Measurements from ENCODE around the gene IGHMBP2.

DNA sequence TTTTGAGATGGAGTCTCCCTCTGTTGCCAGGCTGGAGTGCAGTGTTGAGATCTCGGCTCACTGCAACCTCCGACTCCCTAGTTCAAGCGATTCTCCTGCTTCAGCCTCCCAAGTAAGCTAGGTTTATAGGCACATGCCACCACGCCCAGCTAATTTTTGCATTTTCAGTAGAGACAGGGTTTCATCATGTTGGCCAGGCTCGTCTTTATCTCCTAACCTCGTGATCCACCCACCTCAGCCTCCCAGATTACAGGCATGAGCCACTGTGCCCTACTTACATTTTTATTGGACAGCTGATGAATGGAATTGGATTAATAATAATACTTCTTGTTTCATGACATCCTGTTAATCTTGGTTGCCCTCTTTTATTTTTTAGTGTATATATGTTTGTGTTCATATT, 80.1 kb downstream of the IGHMBP2 start:
- TF ChIP-seq, protein P1, sequence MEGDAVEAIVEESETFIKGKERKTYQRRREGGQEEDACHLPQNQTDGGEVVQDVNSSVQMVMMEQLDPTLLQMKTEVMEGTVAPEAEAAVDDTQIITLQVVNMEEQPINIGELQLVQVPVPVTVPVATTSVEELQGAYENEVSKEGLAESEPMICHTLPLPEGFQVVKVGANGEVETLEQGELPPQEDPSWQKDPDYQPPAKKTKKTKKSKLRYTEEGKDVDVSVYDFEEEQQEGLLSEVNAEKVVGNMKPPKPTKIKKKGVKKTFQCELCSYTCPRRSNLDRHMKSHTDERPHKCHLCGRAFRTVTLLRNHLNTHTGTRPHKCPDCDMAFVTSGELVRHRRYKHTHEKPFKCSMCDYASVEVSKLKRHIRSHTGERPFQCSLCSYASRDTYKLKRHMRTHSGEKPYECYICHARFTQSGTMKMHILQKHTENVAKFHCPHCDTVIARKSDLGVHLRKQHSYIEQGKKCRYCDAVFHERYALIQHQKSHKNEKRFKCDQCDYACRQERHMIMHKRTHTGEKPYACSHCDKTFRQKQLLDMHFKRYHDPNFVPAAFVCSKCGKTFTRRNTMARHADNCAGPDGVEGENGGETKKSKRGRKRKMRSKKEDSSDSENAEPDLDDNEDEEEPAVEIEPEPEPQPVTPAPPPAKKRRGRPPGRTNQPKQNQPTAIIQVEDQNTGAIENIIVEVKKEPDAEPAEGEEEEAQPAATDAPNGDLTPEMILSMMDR (conservative IDR thresholded peaks at IDR 0.05) = no peak
- no peak for TF ChIP-seq ZFX (IDR thresholded peaks at IDR 0.05)

All from C4-2B (cell line).